22Rv1 (cell line): Measurements from ENCODE around the gene KDM4C.

ENCODE experiments used
- ZFX ChIP-seq: fragments of 450-650 bp; IDR thresholded peaks from 2 replicates; pipeline ENCODE4 v1.6.1; 2017; ENCODE audit warnings: antibody characterized with exemption, borderline replicate concordance
- TF ChIP-seq, protein P1 (sequence below): fragments of 450-650 bp; IDR thresholded peaks from 2 replicates; pipeline ENCODE4 v1.5.1; 2017; ENCODE audit warnings: mild to moderate bottlenecking

DNA sequence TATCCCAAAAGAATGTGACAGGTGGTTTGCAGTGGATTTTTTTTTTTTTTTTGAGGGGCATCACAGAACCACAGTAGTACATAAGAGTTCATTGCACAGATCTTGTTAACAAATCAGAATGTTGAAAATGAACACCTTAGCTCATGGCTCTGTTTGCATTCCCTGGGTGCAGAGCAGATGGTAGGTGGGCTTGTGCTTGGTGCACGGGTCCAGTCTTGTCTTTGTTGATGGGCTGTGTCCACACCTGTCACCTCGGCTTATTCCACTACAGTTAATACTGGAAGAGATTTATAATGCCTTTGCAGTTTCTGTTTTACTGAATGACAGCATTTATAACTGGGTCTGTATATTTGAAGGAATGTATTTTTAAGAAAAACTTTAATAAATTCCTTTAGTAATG is 146.6 kb downstream of the KDM4C start:
- TF ChIP-seq, protein P1, sequence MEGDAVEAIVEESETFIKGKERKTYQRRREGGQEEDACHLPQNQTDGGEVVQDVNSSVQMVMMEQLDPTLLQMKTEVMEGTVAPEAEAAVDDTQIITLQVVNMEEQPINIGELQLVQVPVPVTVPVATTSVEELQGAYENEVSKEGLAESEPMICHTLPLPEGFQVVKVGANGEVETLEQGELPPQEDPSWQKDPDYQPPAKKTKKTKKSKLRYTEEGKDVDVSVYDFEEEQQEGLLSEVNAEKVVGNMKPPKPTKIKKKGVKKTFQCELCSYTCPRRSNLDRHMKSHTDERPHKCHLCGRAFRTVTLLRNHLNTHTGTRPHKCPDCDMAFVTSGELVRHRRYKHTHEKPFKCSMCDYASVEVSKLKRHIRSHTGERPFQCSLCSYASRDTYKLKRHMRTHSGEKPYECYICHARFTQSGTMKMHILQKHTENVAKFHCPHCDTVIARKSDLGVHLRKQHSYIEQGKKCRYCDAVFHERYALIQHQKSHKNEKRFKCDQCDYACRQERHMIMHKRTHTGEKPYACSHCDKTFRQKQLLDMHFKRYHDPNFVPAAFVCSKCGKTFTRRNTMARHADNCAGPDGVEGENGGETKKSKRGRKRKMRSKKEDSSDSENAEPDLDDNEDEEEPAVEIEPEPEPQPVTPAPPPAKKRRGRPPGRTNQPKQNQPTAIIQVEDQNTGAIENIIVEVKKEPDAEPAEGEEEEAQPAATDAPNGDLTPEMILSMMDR, result no peak
- no peak for TF ChIP-seq ZFX
